K562 (cell line): Measurements from ENCODE around the gene HYAL1. TPM values are rescaled to one million over a fixed set of nuclear protein-coding genes. Genes with fewer than 3 reads are reported as not detected.

Experiments
- ATAC-seq: fragments of 200-7000 bp; cut with Tn5 transposase; 3 replicates; pipeline ENCODE4 v1.9.1; 2020; ENCODE audit warnings: moderate library complexity
- BruUV-seq: library from RNA; stranded (reverse); fragments of 400-500 nt; replicated peaks from 2 replicates; lab custom pipeline; 2021; lab: Mats Ljungman, UMichigan
- CTCF ChIA-PET: fragments of 300-600 bp; formaldehyde crosslinking; extraction: SDS; loops from one replicate; lab custom pipeline; 2021; ENCODE audit warnings: low intra/inter-chr PET ratio; lab: Yijun Ruan, JAX
- POLR2A ChIA-PET: fragments of 300-600, 350-650 bp; sonication (Branson Sonifier 250); formaldehyde crosslinking; extraction: SDS; loops from one replicate; lab custom pipeline; 2021; ENCODE audit warnings: antibody characterized with exemption, inconsistent platforms; lab: Yijun Ruan, JAX
- DNase-seq, 4 experiments: peaks; one replicate each; pipeline versions ENCODE4 v3.0.0 to v3.0.0-alpha.2; 2011 to 2018; ENCODE audit warnings: low spot score in 3 of 4, mixed read lengths in 3 of 4; ENCODE audit errors: extremely low read depth in 1 of 4
- FAIRE-seq: peaks from 2 replicates; lab custom pipeline; 2011; peaks lifted over from hg19 to GRCh38; lab: Jason Lieb, UNC
- H2AFZ ChIP-seq: 2 replicates; pipeline ENCODE4 v1.6.0; 2011; ENCODE audit warnings: low read depth, low read length, control low read depth, inconsistent platforms
- H3K27ac ChIP-seq: fragments of 200-600 bp; 3 replicates; pipeline ENCODE4 v1.8.0; 2011; ENCODE audit warnings: low read depth, mild to moderate bottlenecking, control low read depth, inconsistent platforms, low read length, moderate library complexity, mixed read lengths; ENCODE audit errors: extremely low read depth
- H3K27me3 ChIP-seq, 2 experiments: fragments of 300-600 bp in 1 of 2; 2 replicates in 1 of 2; 3 replicates in 1 of 2; pipeline versions ENCODE4 v1.6.0 to v1.8.0; 2011; ENCODE audit warnings: inconsistent platforms in 2 of 2, low read length in 2 of 2, mild to moderate bottlenecking in 1 of 2, mixed read lengths in 1 of 2, moderate library complexity in 1 of 2; ENCODE audit not compliant: control insufficient read depth in 2 of 2, insufficient read depth in 2 of 2
- H3K36me3 ChIP-seq: fragments of 300-600 bp; 3 replicates; pipeline ENCODE4 v1.8.0; 2011; ENCODE audit warnings: mild to moderate bottlenecking, low read length, inconsistent platforms; ENCODE audit not compliant: control insufficient read depth, insufficient read depth
- H3K4me1 ChIP-seq, 2 experiments: fragments of 200-600 bp in 1 of 2; replicated peaks in 1 of 2; 2 replicates in 1 of 2; 3 replicates in 1 of 2; pipeline versions ENCODE4 v1.5.1 to v1.8.0; 2011; ENCODE audit warnings: inconsistent platforms in 2 of 2, low read length in 2 of 2, mild to moderate bottlenecking in 1 of 2, mixed read lengths in 1 of 2, moderate library complexity in 1 of 2; ENCODE audit not compliant: control insufficient read depth in 2 of 2, insufficient read depth in 2 of 2
- H3K4me2 ChIP-seq: 2 replicates; pipeline ENCODE4 v1.6.1; 2011; ENCODE audit warnings: low read length, control low read depth, inconsistent platforms, mixed read lengths; ENCODE audit not compliant: insufficient read depth
- H3K4me3 ChIP-seq: fragments of 200-600 bp; sonication (generic), shearing (Covaris generic); 2 replicates; pipeline ENCODE4 v1.5.1; 2016; ENCODE audit warnings: control low read depth, inconsistent platforms
- H3K79me2 ChIP-seq: fragments of 200-600 bp; 3 replicates; pipeline ENCODE4 v1.8.0; 2011; ENCODE audit warnings: low read length, inconsistent platforms; ENCODE audit not compliant: control insufficient read depth, insufficient read depth
- H3K9ac ChIP-seq, 2 experiments: 2 replicates each; pipeline versions ENCODE4 v1.6.0 to v1.6.1; 2011; ENCODE audit warnings: low read depth in 2 of 2, low read length in 2 of 2, control low read depth in 1 of 2, inconsistent platforms in 1 of 2, mild to moderate bottlenecking in 1 of 2, mixed read lengths in 1 of 2; ENCODE audit not compliant: insufficient read depth in 1 of 2
- H3K9me1 ChIP-seq: one replicate; pipeline ENCODE4 v1.6.0; 2011; ENCODE audit warnings: inconsistent platforms, mild to moderate bottlenecking, low read length, moderate library complexity; ENCODE audit not compliant: control insufficient read depth, insufficient read depth
- H3K9me3 ChIP-seq: replicated peaks from 2 replicates; pipeline ENCODE4 v1.5.1; 2011; ENCODE audit warnings: low read depth, low read length, inconsistent platforms; ENCODE audit not compliant: control insufficient read depth, insufficient read depth
- H4K20me1 ChIP-seq: replicated peaks from 2 replicates; pipeline ENCODE4 v1.6.1; 2011; ENCODE audit warnings: low read length, inconsistent platforms, mixed read lengths; ENCODE audit not compliant: control insufficient read depth, insufficient read depth
- AFF4 ChIP-seq: sonication (generic); formaldehyde crosslinking; IDR thresholded peaks from 2 replicates; pipeline ENCODE4 v1.8.0; 2023; ENCODE audit warnings: mild to moderate bottlenecking, missing genetic modification reagents
- ATF7 ChIP-seq: fragments of 450-650 bp; IDR thresholded peaks from 2 replicates; pipeline ENCODE4 v1.7.1; 2014; ENCODE audit warnings: mild to moderate bottlenecking, moderate library complexity
- CXXC5 ChIP-seq: fragments of 250-450 bp; sonication (Bioruptor Pico); IDR thresholded peaks from 2 replicates; pipeline ENCODE4 v1.8.0; 2022; ENCODE audit warnings: inconsistent platforms, mild to moderate bottlenecking, moderate library complexity
- HDAC1 ChIP-seq, 2 experiments: fragments of 450-650 bp; IDR thresholded peaks; 2 replicates each; pipeline ENCODE4 v1.6.1; 2016 to 2017; ENCODE audit warnings: inconsistent platforms in 1 of 2, mild to moderate bottlenecking in 1 of 2, moderate library complexity in 1 of 2
- MBD2 ChIP-seq: sonication (generic); IDR thresholded peaks from 2 replicates; pipeline ENCODE4 v1.6.1; 2016; ENCODE audit warnings: low read depth, borderline replicate concordance
- NCOA4 ChIP-seq: fragments of 450-650 bp; IDR thresholded peaks from 2 replicates; pipeline ENCODE4 v1.6.1; 2018; ENCODE audit warnings: mild to moderate bottlenecking; ENCODE audit not compliant: partially characterized antibody
- NFRKB ChIP-seq: fragments of 450-650 bp; IDR thresholded peaks from 2 replicates; pipeline ENCODE4 v1.6.1; 2016; ENCODE audit warnings: low read depth
- PHF8 ChIP-seq: fragments of 200-600 bp; sonication (generic); IDR thresholded peaks from 2 replicates; pipeline ENCODE4 v1.6.1; 2012; ENCODE audit warnings: mixed run types, mild to moderate bottlenecking, inconsistent platforms, low read length, moderate library complexity, borderline replicate concordance
- RBM22 ChIP-seq: fragments of 200-400 bp; formaldehyde crosslinking; IDR thresholded peaks from 2 replicates; pipeline ENCODE4 v1.6.1; 2018; ENCODE audit warnings: low read length, low read depth; ENCODE audit not compliant: poor library complexity, severe bottlenecking
- SPI1 ChIP-seq: IDR thresholded peaks from 2 replicates; pipeline ENCODE4 v1.6.1; 2011; ENCODE audit warnings: low read depth, low read length, control low read depth, borderline replicate concordance
- TSHZ1 ChIP-seq: fragments of 250-450 bp; sonication (Bioruptor Pico); IDR thresholded peaks from 2 replicates; pipeline ENCODE4 v1.4.0; 2020; ENCODE audit warnings: mild to moderate bottlenecking, moderate library complexity
- ZNF184 ChIP-seq: sonication (generic); formaldehyde crosslinking; IDR thresholded peaks from 2 replicates; pipeline ENCODE4 v1.5.0; 2020; ENCODE audit warnings: missing genetic modification reagents
- ZNF354B ChIP-seq: fragments of 250-450 bp; sonication (Bioruptor Pico); IDR thresholded peaks from 2 replicates; pipeline ENCODE4 v1.4.0; 2020
- ZNF384 ChIP-seq: IDR thresholded peaks from 2 replicates; pipeline ENCODE4 v1.6.1; 2012; ENCODE audit warnings: low read depth, low read length, improper control_type of control experiment
- WGBS: fragments of 100-300 bp; shearing (Covaris generic); methylation state at CpG from one replicate; pipeline ENCODE4 v1.1.6; 2016; ENCODE audit warnings: low coverage, mixed read lengths; ENCODE audit not compliant: insufficient coverage; ENCODE audit errors: missing lambda C conversion rate; 5-methylcytosine and 5-hydroxymethylcytosine counted together
- in situ Hi-C: fragments of 300-500 bp; cut with MboI; formaldehyde crosslinking; loops from 4 replicates; pipeline ENCODE4 v1.15.0; 2018; ENCODE audit warnings: inconsistent platforms, mixed read lengths
- intact Hi-C: fragments of 100-400 bp; cut with micrococcal nuclease; formaldehyde crosslinking; loops from 2 replicates; pipeline ENCODE4 v1.14.2; 2022
- polyA plus RNA-seq, 8 experiments: library from polyadenylated mRNA; depleted of rRNA in 4 of 8; stranded (reverse) in 5 of 8; unstranded in 3 of 8; fragments of >200 nt; fragmentation: Nextera tagmentation in 2 of 8; fragmentation: Illumina TruSeq in 1 of 8; extraction: Ambion mirVana in 2 of 8; extraction: Trizol in 1 of 8; gene quantifications; 2 replicates each; pipeline versions ENCODE4 v1.2.1 to v1.2.3, GENCODE V29; 2011 to 2014; ENCODE audit warnings: inconsistent platforms in 1 of 8, missing spikeins in 1 of 8
- total RNA-seq, 7 experiments: library from RNA; depleted of rRNA in 6 of 7; stranded (reverse); fragments of >200 nt in 6 of 7; fragmentation: Illumina TruSeq in 2 of 7; extraction: Trizol in 2 of 7; gene quantifications; 2 replicates each; pipeline versions ENCODE4 v1.2.1 to v1.2.3, GENCODE V29; 2011 to 2021; ENCODE audit warnings: low replicate concordance in 1 of 7

Gene HYAL1
- total and polyA plus RNA-seq, 9 of the 15 experiments (the other 6 are each of a cell fraction or from before 2014, with no cell fraction given), result 1.4 to 8.5 (median 4.7) TPM

DNA sequence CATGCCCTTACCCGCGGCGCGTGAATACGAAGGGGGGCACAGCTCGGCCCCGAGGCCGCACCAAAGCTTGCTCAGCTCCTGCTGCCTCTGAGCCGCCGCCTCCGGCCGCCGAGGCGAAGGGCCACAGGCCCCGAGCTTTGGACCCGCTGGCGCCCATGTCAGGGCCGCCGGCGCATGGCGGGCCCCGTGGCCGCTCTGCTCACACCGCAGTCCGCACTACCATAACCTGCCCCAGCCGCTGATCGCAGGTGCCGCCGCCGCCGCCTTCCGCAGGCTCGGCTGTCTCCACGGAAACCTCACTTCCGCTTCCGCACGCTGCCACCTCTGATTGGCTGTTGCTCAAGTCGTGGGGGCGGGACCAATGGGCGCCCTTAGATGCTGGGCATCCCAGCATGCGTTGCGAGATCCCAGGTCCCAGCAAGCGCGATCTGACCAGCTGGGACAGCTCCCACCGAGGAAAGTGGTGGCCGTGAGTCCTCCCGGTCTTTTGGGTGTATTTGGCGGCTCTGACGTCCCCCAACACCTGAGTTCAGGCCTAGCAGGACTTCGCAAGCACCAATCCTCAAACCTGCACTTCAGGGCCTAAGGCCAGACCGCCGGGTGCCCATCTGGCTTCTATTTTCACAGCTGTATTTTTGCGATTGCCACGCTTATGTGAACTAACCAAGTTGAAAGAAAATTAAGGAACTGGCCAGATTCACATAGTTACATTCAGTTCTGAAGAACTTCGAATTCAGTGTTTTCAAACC, 24.7 kb upstream of the HYAL1 start, which contains the start of gene TUSC2:
TUSC2 (minus strand) TSS at position 281 of the 749 bp plus-strand sequence; CDS start at position 157, 124 bp downstream.
- Histone ChIP-seq H2AFZ (peak within 1 kb of the TSS; percentile 87), H4K20me1 (peaks cover 6% of the 10 kb centered on the region; the same call in 1 of the 2 replicates), H3K79me2 (peaks cover 24% of the 10 kb centered on the region), H3K27me3 (no peaks in the 10 kb centered on the region), H3K9me3 (no peaks in the 10 kb centered on the region), H3K4me3 (peak within 1 kb of the TSS; percentile 84), H3K4me2 (peak within 1 kb of the TSS; percentile 86), H3K9ac (peak within 1 kb of the TSS; percentile 78 to 98), H3K9me1 (no peaks in the 10 kb centered on the region), H3K4me1 (peaks cover 12 to 25% of the 10 kb centered on the region in 2 experiments; a peak in 4 of 5 replicates), H3K27ac (peak within 1 kb of the TSS; percentile 54), H3K36me3 (peaks cover 63% of the 10 kb centered on the region; the same call in 2 of the 3 replicates)
- ATAC-seq, result peak; percentile 91
- no TSS peak for BruUV-seq
- DNase-seq, result peak; percentile 88 to 97 (median 92)
- in situ Hi-C loops, result no loop called here
- POLR2A ChIA-PET, result interaction anchor here (0.6 to 2.1 kb wide), 15 partner anchors 9 to 56 kb away, joined by 3 to 31 read pairs (median 4); partner anchors contain the start of genes HYAL1, HYAL3, NAA80 and RASSF1
- CTCF ChIA-PET, result no interaction called here
- intact Hi-C loops, result loop anchor here (2.0 kb wide), 1 partner anchor 29 kb away; the partner anchor contains the start of genes HYAL3 and NAA80
- WGBS, result 2% methylated on average over 41 of the region's 55 CpGs
- FAIRE-seq, result peak; percentile 97
- TF ChIP-seq PHF8 (peak; percentile 73; the same call in 1 of the 2 replicates), ATF7 (0 out of 2 replicates have a peak, but pooled peaks have one; percentile 41), TSHZ1 (CRISPR knock-in tag) (no peak), SPI1 (peak; percentile 87), NFRKB (no peak), ZNF184 (CRISPR knock-in tag) (no peak), HDAC1 (IDR thresholded peaks at IDR 0.05) (peak in 1 of 2 experiments; percentile 90; a peak in 2 of 4 replicates), NCOA4 (no peak), RBM22 (peak; percentile 96), ZNF384 (0 out of 2 replicates have a peak, but pooled peaks have one; percentile 4), AFF4 (CRISPR knock-in tag) (0 out of 2 replicates have a peak, but pooled peaks have one; percentile 72), CXXC5 (CRISPR knock-in tag) (peak; percentile 72), MBD2 (peak; percentile 75; the same call in 1 of the 2 replicates), ZNF354B (no peak)
